WERI-Rb-1 (cell line): ENCODE measurements around the gene EFHD2.

Experiments used
- DNase-seq: peaks from one replicate; pipeline ENCODE4 v3.0.0-alpha.2; 2020
- H3K27ac ChIP-seq: fragments of 250-450 bp; sonication (Bioruptor Pico); 2 replicates; pipeline ENCODE4 v1.5.1; 2020; ENCODE audit warnings: mild to moderate bottlenecking, moderate library complexity
- H3K27me3 ChIP-seq: fragments of 250-450 bp; sonication (Bioruptor Pico); 2 replicates; pipeline ENCODE4 v1.5.1; 2021; ENCODE audit warnings: mild to moderate bottlenecking, low read depth, moderate library complexity; ENCODE audit not compliant: insufficient read depth, severe bottlenecking
- H3K36me3 ChIP-seq: fragments of 250-450 bp; sonication (Bioruptor Pico); 2 replicates; pipeline ENCODE4 v1.5.1; 2020; ENCODE audit warnings: mild to moderate bottlenecking, moderate library complexity
- H3K4me3 ChIP-seq: 2 replicates; pipeline ENCODE4 v1.5.1; 2011; ENCODE audit warnings: low read depth, mild to moderate bottlenecking, control low read depth, low read length
- H3K9me3 ChIP-seq: fragments of 250-450 bp; sonication (Bioruptor Pico); 2 replicates; pipeline ENCODE4 v1.5.1; 2021; ENCODE audit warnings: mild to moderate bottlenecking, moderate library complexity; ENCODE audit not compliant: severe bottlenecking
- CTCF ChIP-seq: IDR thresholded peaks from 2 replicates; pipeline ENCODE4 v1.5.1; 2011; ENCODE audit warnings: low read depth, mild to moderate bottlenecking, control low read depth, inconsistent platforms, low read length

EFHD2 gene

GRCh38 chr1:15441247-15441646 lies 31.6 kb downstream of the EFHD2 start:
- H3K27ac ChIP-seq, result no peak overlapping the region
- no peaks in the 10 kb centered on the region for H3K36me3 ChIP-seq
- no peaks in the 10 kb centered on the region for H3K9me3 ChIP-seq
- no peaks in the 10 kb centered on the region for H3K27me3 ChIP-seq
- TF ChIP-seq CTCF, result no peak
- H3K4me3 ChIP-seq, result no peak overlapping the region
- no peak for DNase-seq

GRCh38 chr1:15442119-15442518 lies 32.4 kb downstream of the EFHD2 start:
- H3K27me3 ChIP-seq, result no peaks in the 10 kb centered on the region
- no peak for DNase-seq
- H3K4me3 ChIP-seq, result no peak overlapping the region
- TF ChIP-seq CTCF, result no peak
- no peaks in the 10 kb centered on the region for H3K9me3 ChIP-seq
- H3K36me3 ChIP-seq, result no peaks in the 10 kb centered on the region
- no peak overlapping the region for H3K27ac ChIP-seq

- DNase-seq, result no peak
- no peaks in the 10 kb centered on the region for H3K27me3 ChIP-seq
- TF ChIP-seq CTCF, result no peak
- no peak overlapping the region for H3K4me3 ChIP-seq
- no peaks in the 10 kb centered on the region for H3K36me3 ChIP-seq
- H3K9me3 ChIP-seq, result no peaks in the 10 kb centered on the region
- H3K27ac ChIP-seq, result no peak overlapping the region
Observed at GRCh38 chr1:15442759-15443158, 33.1 kb downstream of the EFHD2 start.

- no peak overlapping the region for H3K27ac ChIP-seq
- no peak for TF ChIP-seq CTCF
- H3K4me3 ChIP-seq, result no peak overlapping the region
- H3K27me3 ChIP-seq, result no peaks in the 10 kb centered on the region
- no peaks in the 10 kb centered on the region for H3K9me3 ChIP-seq
- DNase-seq, result no peak
- no peaks in the 10 kb centered on the region for H3K36me3 ChIP-seq
Observed at GRCh38 chr1:15443281-15443680, 33.6 kb downstream of the EFHD2 start.

- Histone ChIP-seq H3K36me3 (no peaks in the 10 kb centered on the region), H3K27ac (no peak overlapping the region), H3K27me3 (no peaks in the 10 kb centered on the region), H3K4me3 (no peak overlapping the region), H3K9me3 (no peaks in the 10 kb centered on the region)
- TF ChIP-seq CTCF, result no peak
- DNase-seq, result no peak
Observed at GRCh38 chr1:15444468-15445389, 35.0 kb downstream of the EFHD2 start.
